WTC11 (cell line): ENCODE data around the gene CTAG1B. TPM values are rescaled to one million over a fixed set of nuclear protein-coding genes. Genes with fewer than 3 reads are reported as not detected.
"Not testable (repeated sequence)": the region's sequence is repeated elsewhere in the genome, so short reads cannot be mapped to it uniquely, and the experiment has no call there.

Source experiments
- ATAC-seq: fragments of 200-7000 bp; cut with Tn5 transposase; 2 replicates; pipeline ENCODE4 v1.10.0; 2021; ENCODE audit warnings: mild to moderate bottlenecking, moderate library complexity
- CTCF ChIA-PET: fragments of 300-600 bp; sonication (Branson Sonifier 250); formaldehyde crosslinking; loops from one replicate; lab custom pipeline; 2021; ENCODE audit warnings: antibody characterized with exemption; lab: Charles Lee
- POLR2A ChIA-PET: fragments of 350-600 bp; sonication (Branson Sonifier 250); formaldehyde crosslinking; loops from one replicate; lab custom pipeline; 2021; ENCODE audit warnings: antibody characterized with exemption; lab: Charles Lee
- DNase-seq: peaks from one replicate; pipeline ENCODE4 v3.0.0; 2021; ENCODE audit warnings: low spot score
- H3K27ac Mint-ChIP-seq: 2 replicates; pipeline ENCODE4 v1.8.0; 2021; ENCODE audit warnings: mixed read lengths
- H3K27me3 Mint-ChIP-seq: 2 replicates; pipeline ENCODE4 v1.8.0; 2021; ENCODE audit warnings: low read depth, mild to moderate bottlenecking, moderate library complexity, mixed read lengths
- H3K36me3 Mint-ChIP-seq: 2 replicates; pipeline ENCODE4 v1.8.0; 2021; ENCODE audit warnings: mixed read lengths
- H3K4me1 Mint-ChIP-seq: 2 replicates; pipeline ENCODE4 v1.8.0; 2022; ENCODE audit warnings: mixed read lengths
- H3K4me3 Mint-ChIP-seq: 2 replicates; pipeline ENCODE4 v1.8.0; 2021; ENCODE audit warnings: mild to moderate bottlenecking, moderate library complexity, mixed read lengths
- H3K9me3 Mint-ChIP-seq: 2 replicates; pipeline ENCODE4 v1.8.0; 2021; ENCODE audit warnings: mixed read lengths
- SP1 ChIP-seq: sonication (generic); formaldehyde crosslinking; conservative IDR thresholded peaks from 2 replicates; pipeline ENCODE4 v1.8.1; 2022; ENCODE audit warnings: missing genetic modification reagents
- total RNA-seq: library from RNA; stranded (reverse); gene quantifications from 3 replicates; pipeline ENCODE4 v1.2.3, GENCODE V29; 2021
- TF ChIP-seq, protein P1 (sequence below): sonication (generic); formaldehyde crosslinking; IDR thresholded peaks from 2 replicates; pipeline ENCODE4 v1.8.0; 2023; ENCODE audit warnings: missing genetic modification reagents, mild to moderate bottlenecking, borderline replicate concordance

The CTAG1B gene
- total RNA-seq, 1 experiment from 2014 or later: not detected

DNA sequence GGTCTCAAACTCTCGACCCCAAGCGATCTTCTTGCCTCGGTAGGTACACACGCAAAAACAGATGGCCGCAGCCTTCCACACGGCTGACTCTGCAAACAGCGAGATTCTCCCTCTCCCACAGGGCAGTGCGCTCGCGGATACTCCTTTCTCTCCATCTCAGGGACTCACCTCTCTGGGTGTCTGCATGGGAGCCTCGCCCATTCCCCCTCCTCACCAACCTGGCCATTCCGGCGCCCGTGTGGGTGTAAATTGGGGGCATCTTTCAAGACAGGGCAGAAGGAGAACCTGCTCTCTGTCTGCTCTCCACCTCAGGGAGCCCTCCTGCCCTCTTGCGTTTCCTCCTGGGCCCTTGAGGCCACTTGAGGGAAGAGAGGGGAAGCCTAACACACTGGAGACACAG is 29.8 kb upstream of the CTAG1B start (continued):
- TF ChIP-seq, protein P1, sequence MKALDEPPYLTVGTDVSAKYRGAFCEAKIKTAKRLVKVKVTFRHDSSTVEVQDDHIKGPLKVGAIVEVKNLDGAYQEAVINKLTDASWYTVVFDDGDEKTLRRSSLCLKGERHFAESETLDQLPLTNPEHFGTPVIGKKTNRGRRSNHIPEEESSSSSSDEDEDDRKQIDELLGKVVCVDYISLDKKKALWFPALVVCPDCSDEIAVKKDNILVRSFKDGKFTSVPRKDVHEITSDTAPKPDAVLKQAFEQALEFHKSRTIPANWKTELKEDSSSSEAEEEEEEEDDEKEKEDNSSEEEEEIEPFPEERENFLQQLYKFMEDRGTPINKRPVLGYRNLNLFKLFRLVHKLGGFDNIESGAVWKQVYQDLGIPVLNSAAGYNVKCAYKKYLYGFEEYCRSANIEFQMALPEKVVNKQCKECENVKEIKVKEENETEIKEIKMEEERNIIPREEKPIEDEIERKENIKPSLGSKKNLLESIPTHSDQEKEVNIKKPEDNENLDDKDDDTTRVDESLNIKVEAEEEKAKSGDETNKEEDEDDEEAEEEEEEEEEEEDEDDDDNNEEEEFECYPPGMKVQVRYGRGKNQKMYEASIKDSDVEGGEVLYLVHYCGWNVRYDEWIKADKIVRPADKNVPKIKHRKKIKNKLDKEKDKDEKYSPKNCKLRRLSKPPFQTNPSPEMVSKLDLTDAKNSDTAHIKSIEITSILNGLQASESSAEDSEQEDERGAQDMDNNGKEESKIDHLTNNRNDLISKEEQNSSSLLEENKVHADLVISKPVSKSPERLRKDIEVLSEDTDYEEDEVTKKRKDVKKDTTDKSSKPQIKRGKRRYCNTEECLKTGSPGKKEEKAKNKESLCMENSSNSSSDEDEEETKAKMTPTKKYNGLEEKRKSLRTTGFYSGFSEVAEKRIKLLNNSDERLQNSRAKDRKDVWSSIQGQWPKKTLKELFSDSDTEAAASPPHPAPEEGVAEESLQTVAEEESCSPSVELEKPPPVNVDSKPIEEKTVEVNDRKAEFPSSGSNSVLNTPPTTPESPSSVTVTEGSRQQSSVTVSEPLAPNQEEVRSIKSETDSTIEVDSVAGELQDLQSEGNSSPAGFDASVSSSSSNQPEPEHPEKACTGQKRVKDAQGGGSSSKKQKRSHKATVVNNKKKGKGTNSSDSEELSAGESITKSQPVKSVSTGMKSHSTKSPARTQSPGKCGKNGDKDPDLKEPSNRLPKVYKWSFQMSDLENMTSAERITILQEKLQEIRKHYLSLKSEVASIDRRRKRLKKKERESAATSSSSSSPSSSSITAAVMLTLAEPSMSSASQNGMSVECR (CRISPR knock-in tag): no peak
- no peak for TF ChIP-seq SP1 (CRISPR knock-in tag)

DNA sequence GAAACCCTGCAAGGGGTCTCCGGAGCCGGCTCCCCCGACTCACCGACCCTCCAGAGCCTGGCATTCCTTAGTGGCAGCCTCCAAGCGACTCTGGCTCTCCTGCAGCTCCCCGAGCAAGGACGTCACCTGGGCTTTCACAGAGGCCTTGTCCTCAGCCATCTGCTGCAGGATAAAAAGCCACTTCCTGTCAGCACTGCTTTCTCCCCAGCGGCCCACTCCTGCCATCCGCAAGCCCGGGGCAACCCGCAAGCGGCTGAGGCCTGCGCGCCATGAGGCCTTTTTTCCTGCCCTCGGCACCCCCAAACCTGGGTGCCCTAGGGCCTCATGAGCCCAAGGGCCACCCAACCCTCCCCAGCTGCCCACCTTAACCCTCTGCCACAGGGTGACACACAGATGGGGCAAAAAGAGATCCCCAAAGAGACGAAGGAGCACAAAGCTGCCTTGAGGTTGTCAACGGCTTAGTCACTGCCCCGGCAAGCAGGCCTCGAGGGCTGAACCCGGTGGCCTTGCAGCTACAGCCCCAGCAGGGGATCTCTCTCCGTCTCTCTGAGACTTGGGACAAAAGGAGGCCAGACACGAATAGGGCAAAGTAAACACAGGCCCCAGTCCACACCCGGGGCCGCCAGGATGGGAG is 26.8 kb upstream of the CTAG1B start:
- H3K36me3 Mint-ChIP-seq, H3K9me3 Mint-ChIP-seq, ATAC-seq, H3K27ac Mint-ChIP-seq, DNase-seq, H3K27me3 Mint-ChIP-seq, CTCF ChIA-PET, H3K4me1 Mint-ChIP-seq, H3K4me3 Mint-ChIP-seq, POLR2A ChIA-PET: not testable (repeated sequence)

DNA sequence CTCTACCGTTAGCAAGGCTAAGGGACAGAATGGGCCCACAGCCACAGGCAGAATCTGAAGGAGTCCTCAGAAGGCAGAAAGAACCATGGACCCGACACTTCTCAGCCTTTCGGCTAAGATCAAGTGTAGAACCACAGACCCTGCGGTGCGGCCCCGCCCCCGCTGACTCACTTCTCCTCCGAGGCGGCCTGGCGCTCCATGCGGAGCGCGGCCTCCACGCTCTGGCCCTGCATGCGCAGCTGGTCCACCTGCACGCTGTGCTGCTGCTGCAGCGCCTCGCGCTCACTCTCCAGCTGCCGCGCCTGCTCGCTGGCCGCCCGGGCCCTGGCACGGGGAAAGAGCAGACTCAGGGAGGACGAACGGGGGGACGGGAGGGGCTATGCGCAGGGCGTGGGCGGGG is 24.6 kb upstream of the CTAG1B start:
- CTCF ChIA-PET, ATAC-seq, H3K4me1 Mint-ChIP-seq, H3K27ac Mint-ChIP-seq, H3K36me3 Mint-ChIP-seq, DNase-seq, H3K4me3 Mint-ChIP-seq, H3K27me3 Mint-ChIP-seq, POLR2A ChIA-PET, H3K9me3 Mint-ChIP-seq: not testable (repeated sequence)

DNA sequence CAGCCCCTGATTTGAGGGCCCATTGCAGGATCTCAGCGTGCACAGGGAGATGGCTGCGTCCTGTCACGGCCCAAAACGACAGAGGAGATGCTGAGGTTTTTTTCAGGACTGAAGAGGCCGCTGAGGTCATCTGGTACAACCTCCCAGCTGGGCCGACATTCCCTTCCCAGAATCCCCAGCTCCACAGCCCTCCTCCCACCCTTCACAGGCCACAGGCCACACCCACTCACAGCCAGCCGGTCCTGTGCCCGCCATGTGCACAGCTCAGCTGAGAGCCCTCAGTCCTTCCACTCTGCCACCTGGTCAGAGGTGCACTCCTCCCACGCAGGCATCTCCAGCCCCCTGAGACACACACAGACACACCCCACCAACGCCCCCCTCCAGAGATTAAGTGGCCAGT is 22.7 kb upstream of the CTAG1B start:
- H3K27me3 Mint-ChIP-seq, H3K9me3 Mint-ChIP-seq, ATAC-seq: not testable (repeated sequence)

DNA sequence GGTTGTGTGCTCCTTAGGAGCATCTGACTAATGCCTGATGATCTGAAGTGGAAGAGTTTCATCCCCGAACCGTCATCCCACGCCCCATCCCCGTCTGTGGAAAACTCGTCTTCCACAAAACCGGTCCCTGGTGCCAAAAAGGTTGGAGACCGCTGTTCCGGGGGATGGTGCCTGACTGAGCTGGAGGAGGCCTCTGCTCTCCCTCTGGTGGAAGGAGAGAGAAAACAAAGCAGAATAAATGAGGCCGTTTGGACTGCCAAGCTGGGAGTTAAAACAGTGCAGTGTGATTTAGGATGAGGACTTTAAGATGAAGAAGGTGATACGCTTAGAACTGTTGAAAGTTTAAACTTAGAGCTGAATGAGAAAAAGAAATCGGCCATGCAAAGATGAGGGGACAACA is 14.6 kb upstream of the CTAG1B start:
- H3K4me3 Mint-ChIP-seq, H3K27ac Mint-ChIP-seq, DNase-seq, H3K9me3 Mint-ChIP-seq, CTCF ChIA-PET, H3K27me3 Mint-ChIP-seq, H3K4me1 Mint-ChIP-seq, H3K36me3 Mint-ChIP-seq, POLR2A ChIA-PET: not testable (repeated sequence)
- ATAC-seq: peak; percentile 57

More for the DNA sequence above, 22.7 kb upstream of the CTAG1B start:
- H3K36me3 Mint-ChIP-seq, H3K4me1 Mint-ChIP-seq, H3K4me3 Mint-ChIP-seq, POLR2A ChIA-PET, CTCF ChIA-PET, DNase-seq, H3K27ac Mint-ChIP-seq: not testable (repeated sequence)

DNA sequence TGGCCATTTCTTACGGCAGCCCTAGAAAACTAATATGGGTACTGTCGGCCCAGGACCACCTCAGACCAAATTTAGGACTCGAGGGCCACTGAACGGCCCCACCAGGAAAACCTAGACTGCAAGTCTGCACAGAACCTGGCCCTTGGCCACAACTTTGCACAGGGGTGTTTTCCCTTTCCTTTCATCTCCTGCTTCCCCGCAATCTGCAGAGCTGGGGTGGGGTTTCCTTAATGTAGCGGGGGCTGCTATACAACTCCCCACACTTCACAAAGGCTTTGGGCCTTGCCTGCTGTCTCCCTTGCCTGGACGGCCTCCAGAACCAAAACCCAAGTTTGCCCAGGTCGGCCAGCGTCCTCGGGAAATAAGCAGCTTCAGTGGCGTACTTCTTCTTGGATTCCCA is 11.9 kb upstream of the CTAG1B start:
- H3K9me3 Mint-ChIP-seq, POLR2A ChIA-PET, ATAC-seq, H3K27me3 Mint-ChIP-seq, DNase-seq, CTCF ChIA-PET, H3K27ac Mint-ChIP-seq, H3K36me3 Mint-ChIP-seq, H3K4me3 Mint-ChIP-seq, H3K4me1 Mint-ChIP-seq: not testable (repeated sequence)

DNA sequence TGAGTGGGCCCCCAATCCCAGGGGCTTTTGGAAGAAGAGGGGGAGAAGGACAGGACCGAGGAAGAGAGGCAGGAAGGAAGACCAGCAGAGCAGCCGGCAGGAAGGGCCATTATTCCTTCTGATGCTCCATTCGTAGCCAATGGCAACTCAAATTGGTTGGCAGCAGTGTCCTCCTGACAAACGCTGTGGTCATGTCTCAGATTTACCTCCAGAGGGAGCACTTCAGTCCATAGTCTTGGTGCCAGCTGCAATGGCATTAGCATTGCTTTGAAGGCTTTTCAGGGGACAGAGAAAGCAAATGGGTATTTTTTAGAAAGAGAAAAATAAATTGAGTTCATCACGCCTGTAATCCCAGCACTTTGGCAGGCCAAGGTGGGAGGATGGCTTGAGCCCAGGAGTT is 9.9 kb upstream of the CTAG1B start:
- POLR2A ChIA-PET, H3K4me3 Mint-ChIP-seq, DNase-seq, H3K36me3 Mint-ChIP-seq, H3K4me1 Mint-ChIP-seq, H3K27ac Mint-ChIP-seq, CTCF ChIA-PET, H3K27me3 Mint-ChIP-seq, H3K9me3 Mint-ChIP-seq: not testable (repeated sequence)
- ATAC-seq: peak; percentile 90

DNA sequence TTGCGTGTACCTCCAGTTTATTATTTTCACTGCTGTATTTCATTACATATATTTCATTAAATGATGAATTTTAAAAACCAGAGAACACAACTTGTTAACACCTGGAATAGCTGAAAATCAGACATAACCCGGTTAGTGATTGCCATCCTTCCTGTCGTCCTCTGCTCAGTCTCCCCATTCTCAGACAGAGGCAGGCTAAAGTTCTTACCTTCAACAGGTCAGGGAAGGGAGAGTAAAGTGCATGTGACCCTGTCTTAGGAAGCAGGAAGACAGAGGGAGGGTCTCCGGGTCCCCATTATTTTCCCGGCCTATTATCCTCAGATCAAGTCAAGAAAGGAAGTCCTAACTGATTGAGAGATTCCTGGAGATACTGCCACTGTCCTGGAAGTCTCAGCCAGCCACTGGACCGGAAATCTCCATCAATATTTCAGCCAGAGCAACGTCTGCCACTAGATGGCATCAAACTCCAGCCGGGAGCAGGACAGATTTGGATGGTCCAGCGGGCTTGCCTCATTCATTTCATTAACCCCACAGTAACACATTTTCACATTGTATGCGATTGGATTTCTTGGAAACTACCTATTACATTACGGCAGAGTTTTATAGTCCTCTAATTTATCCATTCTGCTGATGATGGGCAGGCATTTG is 1.8 kb upstream of the CTAG1B start:
- H3K9me3 Mint-ChIP-seq, CTCF ChIA-PET, H3K27me3 Mint-ChIP-seq, H3K36me3 Mint-ChIP-seq, H3K27ac Mint-ChIP-seq, H3K4me1 Mint-ChIP-seq, DNase-seq, H3K4me3 Mint-ChIP-seq, POLR2A ChIA-PET: not testable (repeated sequence)
- peak; percentile 67 for ATAC-seq

DNA sequence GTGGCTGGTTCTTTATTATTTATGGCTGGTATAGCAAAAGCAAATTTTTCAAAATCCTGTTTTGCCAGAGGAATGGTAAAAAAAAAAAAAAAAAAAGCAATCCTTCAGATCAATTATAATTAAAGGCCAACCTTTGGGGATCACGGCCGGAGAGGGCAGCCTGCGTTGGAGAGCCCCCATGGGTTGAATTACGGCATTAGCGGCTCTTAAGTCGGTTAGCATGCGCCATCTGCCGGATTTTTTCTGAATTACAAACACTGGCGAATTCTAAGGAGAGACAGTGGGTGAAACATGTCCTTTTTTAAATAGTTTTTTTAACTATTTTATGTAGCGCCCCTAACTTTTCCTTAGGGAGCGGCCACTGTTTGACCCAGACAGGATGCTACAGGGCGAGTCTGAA is 5.5 kb downstream of the CTAG1B start:
- CTCF ChIA-PET, H3K27me3 Mint-ChIP-seq, H3K27ac Mint-ChIP-seq, DNase-seq, H3K4me3 Mint-ChIP-seq, H3K9me3 Mint-ChIP-seq, H3K36me3 Mint-ChIP-seq, POLR2A ChIA-PET: not testable (repeated sequence)
- H3K4me1 Mint-ChIP-seq: peaks cover 12% of the 10 kb centered on the region
- peak; percentile 41 for ATAC-seq

DNA sequence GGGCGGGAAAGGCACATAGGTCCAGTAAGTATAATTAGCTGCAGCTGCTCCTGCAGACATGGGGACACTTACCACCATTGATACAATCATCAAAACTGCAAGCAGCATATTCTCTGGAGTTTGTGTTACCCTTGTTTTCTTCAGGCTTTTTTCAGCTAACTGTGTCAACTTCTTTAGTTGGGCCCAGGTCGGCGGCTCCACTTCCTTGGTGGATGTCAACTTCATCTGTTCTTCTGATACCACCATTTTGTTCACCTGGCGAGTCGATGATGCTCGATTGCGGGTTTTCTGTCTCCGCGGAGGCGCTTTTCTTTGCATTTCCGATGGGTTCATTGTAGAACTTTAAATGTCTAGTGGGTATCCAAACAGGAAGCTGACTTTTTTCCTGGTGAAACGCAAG is 7.9 kb downstream of the CTAG1B start:
- DNase-seq, ATAC-seq, H3K27me3 Mint-ChIP-seq, POLR2A ChIA-PET, CTCF ChIA-PET, H3K36me3 Mint-ChIP-seq, H3K9me3 Mint-ChIP-seq, H3K4me3 Mint-ChIP-seq, H3K27ac Mint-ChIP-seq: not testable (repeated sequence)
- H3K4me1 Mint-ChIP-seq: peaks cover 24% of the 10 kb centered on the region

DNA sequence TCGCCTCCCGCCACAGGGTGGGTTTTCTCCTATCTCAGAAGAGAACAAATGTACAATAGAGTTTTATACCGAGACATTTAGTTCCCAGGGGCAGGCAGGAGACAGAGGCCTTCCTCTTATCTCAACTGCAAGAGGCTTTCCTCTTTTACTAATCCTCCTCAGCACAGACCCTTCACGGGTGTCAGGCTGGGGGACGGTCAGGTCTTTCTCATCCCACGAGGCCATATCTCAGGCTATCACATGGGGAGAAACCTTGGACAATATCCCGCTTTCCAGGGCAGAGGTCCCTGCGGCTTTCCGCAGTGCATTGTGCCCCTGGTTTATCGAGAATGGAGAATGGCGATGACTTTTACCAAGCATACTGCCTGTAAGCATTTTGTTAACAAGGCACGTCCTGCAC is 10.3 kb downstream of the CTAG1B start:
- H3K27me3 Mint-ChIP-seq, H3K9me3 Mint-ChIP-seq, H3K4me3 Mint-ChIP-seq, H3K27ac Mint-ChIP-seq, POLR2A ChIA-PET, H3K36me3 Mint-ChIP-seq, CTCF ChIA-PET, DNase-seq, ATAC-seq: not testable (repeated sequence)
- H3K4me1 Mint-ChIP-seq: peaks cover 28% of the 10 kb centered on the region
